GM21423 (cell line): ENCODE data around the gene PTPRN2.

Experiments used
- ATAC-seq: cut with Tn5 transposase; IDR thresholded peaks from one replicate; pipeline ENCODE4 v1.9.1; 2021; ENCODE audit warnings: mild to moderate bottlenecking, moderate library complexity; ENCODE audit not compliant: unreplicated experiment

The PTPRN2 gene

DNA sequence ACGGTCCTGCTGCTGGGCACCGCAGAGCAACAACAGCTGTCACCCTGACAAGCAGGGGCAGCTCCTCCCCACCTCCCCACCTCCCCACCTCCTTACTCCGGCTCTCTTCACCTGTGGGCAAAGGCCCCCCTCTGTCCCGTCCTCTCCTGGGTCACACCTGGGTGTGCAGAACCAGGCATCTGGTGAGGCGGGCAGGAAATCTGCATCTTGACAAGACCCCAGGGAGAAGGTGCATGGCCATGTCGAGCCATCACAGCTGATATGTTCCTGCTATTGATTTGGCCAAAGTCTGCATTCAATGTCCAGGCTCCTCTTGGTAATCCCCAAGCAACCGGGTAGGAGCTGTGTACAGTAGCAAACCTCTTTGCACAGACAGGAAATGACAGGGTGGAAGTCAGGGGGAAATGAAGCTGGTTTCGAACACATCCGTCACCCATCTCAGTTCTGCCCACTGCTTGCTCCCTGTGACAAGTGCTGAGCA lies 696.7 kb downstream of the PTPRN2 start:
- ATAC-seq: no peak

DNA sequence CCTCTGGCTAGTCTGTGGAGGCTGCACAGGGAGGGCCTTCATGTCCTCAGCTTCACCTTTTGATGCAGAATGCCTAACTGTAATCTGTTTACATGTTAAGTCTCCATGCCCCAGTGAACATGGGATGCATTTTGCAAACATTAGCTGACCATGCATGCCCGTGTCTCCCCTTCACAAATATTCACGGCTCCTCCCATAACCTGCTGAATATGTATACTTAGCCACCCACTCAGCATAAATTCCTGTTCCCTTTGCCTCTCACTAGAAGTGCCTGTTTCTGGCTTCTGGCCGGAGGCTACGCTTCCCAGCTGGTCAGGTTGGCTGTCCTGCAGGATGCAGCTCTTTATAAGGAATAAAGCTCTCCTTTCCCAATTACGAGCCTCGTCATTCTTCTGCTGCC lies 698.1 kb downstream of the PTPRN2 start:
- ATAC-seq: no peak

DNA sequence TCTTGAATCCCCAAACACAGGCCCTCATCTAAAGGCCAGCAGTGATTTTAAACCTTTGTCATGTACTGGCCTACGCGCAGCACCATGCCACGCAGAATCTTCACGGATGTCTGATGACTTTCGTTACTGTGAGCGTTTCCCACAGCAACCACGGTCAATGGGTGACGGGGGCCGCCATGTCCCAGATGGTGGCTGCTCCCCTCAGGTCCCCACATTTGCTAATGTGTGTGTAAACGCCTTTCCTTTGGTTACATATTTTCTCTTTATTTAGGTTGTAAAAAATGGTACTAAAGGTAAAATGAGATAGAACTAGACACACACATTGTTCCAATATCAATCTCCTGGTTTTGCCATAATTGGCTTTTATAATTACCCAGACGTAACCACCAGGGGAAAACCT lies 699.0 kb downstream of the PTPRN2 start:
- ATAC-seq: no peak

- ATAC-seq: no peak
Measured at GRCh38 chr7:157887400-157887799, 700.2 kb downstream of the PTPRN2 start.

DNA sequence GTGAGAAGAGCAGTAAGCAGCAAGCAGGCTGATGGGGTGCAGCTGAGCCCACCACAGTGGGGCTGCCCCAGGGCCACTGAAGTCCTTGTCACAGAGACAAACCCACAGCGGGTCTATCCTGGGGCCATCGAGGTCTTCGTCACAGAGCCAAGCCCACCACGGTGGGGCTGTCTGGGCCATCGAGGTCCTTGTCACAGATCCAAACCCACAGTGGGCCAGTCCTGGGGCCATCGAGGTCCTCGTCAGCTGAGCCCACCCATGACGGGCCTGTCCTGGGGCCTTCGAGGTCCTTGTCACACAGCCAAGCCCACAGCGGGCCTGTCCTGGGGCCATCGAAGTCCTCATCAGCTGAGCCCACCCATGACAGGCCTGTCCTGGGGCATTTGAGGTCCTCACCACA lies 700.9 kb downstream of the PTPRN2 start:
- no peak for ATAC-seq

DNA sequence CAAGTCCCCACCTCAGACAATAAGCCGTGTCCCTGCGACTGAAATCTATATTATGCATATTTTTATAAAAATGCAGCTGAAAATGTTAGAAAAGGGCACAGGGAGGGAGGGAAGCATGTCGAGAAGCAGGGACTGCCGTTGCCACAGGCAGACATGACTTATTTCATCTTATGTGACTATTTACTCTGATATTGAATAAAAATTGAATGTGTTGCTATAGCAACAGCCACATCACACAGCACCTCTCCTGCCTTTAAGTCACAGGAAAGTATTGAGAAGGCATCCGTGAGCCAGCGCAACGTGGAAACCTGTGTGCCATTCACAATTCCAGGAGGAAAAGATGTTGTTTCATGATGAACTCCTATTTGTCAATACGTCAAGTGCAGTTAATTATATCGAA lies 701.4 kb downstream of the PTPRN2 start:
- no peak for ATAC-seq

DNA sequence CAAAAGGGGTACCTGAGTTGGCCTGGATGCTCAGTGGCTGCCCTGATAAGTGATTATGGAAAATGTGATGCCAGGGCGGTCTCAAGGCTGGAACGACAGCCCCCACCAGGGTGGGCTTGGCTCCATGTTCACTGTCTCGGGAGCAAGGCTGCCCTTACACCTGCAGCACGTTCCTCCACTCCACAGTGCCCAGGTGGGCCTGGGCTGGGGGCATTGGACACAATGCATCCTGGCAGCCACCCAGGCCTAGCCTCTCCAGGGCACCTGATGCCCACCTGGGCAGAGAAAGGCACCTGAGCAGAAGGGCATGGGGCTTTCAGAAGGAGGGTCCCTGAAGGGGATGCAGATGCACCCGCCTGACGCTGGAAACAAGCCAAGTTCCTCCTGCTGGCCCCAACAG lies 702.5 kb downstream of the PTPRN2 start:
- no peak for ATAC-seq

DNA sequence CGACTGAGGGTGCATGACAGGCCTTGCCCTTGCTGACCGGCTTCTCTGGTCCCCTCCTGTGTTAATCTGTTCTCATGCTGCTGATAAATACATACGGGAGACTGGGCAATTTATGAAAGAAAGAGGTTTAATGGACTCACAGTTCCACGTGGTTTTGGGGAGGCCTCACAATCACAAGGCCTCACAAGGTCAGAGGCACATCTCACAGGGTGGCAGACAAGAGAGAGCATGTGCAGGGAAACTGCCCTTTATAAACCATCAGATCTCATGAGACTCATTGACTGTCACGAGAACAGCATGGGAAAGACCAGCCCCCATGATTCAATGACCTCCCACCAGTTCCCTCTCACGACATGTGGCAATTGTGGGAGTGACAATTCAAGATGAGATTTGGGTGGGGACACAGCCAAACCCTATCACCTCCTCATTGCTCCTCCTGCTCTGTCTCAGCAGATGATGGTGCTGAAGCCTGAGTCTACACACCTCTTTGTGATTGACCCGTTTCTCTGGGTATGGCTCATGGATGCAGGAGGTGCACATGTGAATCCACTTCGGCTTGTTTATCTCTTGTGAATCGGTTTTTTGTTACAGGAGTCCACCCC lies 703.1 kb downstream of the PTPRN2 start:
- ATAC-seq: no peak

- no peak for ATAC-seq
Measured at GRCh38 chr7:157881048-157881771, 706.4 kb downstream of the PTPRN2 start.

DNA sequence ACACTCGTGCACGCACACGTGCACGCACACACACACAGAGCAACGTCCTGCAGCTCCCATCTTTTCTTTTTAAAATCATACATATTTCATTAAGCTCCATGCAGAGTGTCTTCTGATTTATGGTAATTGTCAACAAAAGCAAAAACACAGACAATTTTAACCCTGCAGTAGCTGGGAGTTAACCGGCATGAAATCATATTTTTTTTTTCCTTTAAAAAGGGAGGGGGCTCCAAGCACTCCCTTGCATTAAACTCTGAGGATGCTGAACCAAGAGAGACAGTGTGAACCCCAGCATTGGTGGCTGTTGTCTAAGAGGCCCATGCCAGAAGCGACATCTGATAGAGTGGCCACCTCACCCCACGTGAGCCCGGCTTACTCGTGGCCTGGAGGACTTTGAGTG lies 708.2 kb downstream of the PTPRN2 start:
- ATAC-seq: no peak

DNA sequence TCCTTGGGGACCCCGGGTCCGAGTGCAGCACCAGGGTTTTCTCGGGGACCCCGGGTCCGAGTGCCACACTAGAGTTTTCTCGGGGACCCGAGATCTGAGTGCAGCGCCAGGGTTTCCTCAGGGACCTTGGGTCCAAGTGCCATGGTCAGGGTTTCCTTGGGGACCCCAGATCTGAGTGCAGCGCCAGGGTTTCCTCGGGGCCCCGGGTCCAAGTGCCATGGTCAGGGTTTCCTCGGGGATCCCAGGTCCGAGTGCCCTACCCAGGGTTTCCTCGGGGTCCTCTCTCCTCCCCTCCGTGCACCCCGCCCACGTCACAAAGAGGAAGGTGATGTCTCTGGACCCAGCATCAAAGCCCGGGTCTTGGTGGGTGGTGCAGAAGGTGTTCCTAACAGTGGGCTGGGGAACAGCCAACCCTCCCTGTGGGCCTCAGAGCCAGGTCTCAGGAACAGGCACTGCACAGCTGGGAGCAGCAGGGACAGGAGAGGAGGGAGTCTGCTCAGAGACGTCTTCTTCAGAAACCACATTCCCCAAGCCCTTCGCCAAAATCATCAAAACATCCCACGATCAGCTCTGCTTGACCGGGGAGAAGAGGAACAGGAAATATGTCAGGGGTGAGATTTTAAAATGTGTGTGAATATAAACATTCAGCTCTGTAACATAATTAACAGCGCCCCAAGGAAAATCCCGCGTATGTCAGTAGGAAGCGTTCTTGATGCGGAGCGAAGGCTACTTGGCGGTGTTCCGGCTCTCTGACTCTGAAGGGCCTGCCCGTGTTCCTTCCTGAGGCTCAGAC lies 710.1 kb downstream of the PTPRN2 start:
- no peak for ATAC-seq

- ATAC-seq: no peak
Measured at GRCh38 chr7:157876469-157877285, 710.9 kb downstream of the PTPRN2 start.

GRCh38 chr7:157875230-157876179 lies 712.1 kb downstream of the PTPRN2 start:
- no peak for ATAC-seq

GRCh38 chr7:157874870-157875229 lies 712.8 kb downstream of the PTPRN2 start:
- ATAC-seq: no peak

DNA sequence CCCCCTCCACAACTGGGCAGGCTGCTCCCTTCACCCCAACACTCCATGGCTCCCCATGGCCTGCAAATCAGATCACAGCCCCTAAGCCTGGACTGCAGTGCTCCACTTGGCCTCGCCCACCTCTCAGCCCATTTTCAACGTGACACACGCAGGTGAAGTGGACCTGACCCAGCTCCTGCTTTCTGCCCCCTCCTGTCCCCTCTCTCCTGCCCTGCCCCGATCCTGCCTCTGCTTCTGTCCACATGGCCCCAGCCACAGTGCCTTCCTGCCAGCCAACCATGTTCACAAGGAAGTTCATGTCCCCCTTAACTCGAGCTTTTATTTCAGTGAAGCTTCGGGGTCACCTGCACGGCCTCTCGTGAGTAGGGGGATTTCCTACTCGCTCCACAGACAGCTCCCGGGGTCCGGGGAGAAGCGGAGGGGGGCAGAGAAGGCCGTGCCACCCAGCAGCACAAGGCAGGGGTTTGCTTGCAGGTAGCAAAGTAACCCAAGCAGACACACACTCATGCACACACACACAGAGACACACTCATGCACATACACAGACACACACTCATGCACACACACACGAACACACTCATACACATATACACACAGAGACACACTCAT lies 713.3 kb downstream of the PTPRN2 start:
- no peak for ATAC-seq

GRCh38 chr7:157873664-157874063 lies 714.0 kb downstream of the PTPRN2 start:
- no peak for ATAC-seq

GRCh38 chr7:157873181-157873580 lies 714.4 kb downstream of the PTPRN2 start:
- no peak for ATAC-seq

DNA sequence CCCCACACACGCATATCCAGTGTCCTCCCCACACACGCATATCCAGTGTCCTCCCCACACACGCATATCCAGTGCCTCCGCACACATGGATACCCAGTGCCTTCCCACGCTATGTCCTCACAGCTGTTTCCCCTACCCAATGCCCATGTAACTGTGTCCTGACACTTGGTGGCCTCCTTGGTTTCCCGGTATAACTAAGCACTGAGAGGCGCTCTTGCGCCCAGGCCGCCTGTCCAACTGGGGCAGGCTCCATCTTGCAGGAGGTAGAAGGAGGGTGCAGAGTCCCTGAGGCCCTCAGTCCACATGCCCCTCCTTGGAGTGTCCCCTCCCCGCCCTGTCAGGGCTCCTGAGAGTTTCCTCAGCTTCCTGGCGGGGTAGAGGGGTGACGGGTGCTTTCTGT lies 715.2 kb downstream of the PTPRN2 start:
- ATAC-seq: no peak

DNA sequence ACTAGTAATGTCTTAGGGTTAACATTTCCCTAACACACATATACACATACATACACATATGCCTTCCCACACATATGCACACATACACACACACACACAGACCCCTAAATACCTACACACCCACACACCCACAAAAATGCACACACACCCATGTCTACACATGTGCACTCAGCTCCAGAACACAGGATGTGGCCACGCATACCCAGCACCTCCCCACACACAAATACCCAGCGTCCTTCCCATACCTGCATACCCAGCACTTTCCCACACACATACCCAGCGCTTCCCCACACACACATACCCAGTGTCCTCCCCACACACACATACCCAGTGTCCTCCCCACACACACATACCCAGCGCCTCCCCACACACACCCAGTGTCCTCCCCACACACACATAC lies 715.9 kb downstream of the PTPRN2 start:
- ATAC-seq: no peak
